Left hindlimb (tissue), 1 donor: ENCODE data around the gene CD99L2.
"Not testable (repeated sequence)": the region's sequence is repeated elsewhere in the genome, so short reads cannot be mapped to it uniquely, and the experiment has no call there.

ENCODE experiments used
- DNase-seq: peaks from one replicate; pipeline ENCODE4 v3.0.0-alpha.2; 2018

Gene CD99L2

DNA sequence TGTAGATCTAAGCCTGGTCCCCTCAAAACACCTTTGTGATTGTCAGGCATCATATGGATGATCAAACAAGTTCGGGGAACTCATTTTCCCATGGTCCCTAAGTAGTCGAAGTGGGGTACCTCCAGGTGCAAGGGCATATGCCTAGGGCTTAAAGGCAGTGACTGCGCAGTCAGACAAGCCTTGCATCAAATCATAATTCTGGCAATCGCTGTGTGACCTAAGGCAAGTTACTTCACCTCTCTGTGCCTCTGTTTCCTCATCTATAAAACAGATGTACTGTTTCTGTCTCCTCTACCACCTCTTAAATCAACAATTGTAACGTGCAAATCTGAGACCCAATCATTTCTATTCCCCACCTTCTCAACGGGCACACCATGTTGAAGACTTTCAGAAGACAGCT lies 1.8 kb downstream of the CD99L2 start:
- DNase-seq = no peak

GRCh38 chrX:150893936-150894335 lies 4.5 kb downstream of the CD99L2 start:
- DNase-seq = no peak

GRCh38 chrX:150889131-150889530 lies 9.3 kb downstream of the CD99L2 start:
- no peak for DNase-seq

DNA sequence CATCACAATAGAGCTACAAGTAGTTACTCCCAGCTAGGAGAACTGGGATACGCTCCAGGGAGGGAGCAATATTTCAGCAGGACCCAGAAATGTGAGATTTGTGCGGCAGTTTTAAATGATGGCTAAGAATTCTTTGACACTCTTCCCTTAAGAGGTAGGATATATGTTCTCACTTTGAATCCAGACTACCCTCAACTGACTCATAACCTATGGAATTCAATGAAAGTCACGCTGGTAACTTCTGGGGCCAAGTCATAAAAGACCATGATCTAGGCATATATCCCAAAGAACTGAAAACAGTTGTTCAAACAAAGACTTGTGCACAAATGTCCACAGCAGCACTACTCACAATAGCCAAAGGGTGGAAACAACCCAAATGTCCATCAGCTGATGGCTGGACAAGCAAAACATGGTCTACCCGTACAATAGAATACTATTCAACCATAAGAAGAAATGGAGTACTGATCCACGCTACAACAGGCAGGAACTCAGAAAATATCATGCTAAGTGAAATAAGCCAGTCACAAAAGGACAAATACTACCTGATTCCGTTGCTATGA lies 10.5 kb downstream of the CD99L2 start:
- no peak for DNase-seq

DNA sequence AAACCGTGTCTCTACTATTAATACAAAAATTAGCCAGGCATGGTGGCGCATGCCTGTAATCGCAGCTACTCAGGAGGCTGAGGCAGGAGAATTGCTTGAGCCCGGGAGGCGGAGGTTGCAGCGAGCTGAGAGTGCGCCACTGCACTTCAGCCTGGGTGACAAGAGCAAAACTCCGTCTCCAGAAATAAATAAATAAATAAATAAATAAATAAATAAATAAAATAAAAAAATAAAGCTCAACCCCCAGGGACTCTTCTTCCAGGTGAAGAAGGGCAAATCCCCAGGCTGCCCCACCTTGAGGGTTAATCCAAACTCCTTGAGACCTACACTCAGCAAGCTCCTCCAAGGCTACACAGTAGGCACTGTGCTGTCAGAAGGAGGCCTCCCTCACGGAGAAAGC lies 11.2 kb downstream of the CD99L2 start:
- not testable (repeated sequence) for DNase-seq

- no peak for DNase-seq
These were observed 12.1 kb downstream of the CD99L2 start for GRCh38 chrX:150886381-150886780.

- DNase-seq = no peak
These were observed 17.7 kb downstream of the CD99L2 start for GRCh38 chrX:150880808-150881165.

- DNase-seq = no peak
These were observed 18.3 kb downstream of the CD99L2 start for GRCh38 chrX:150879855-150880807.

DNA sequence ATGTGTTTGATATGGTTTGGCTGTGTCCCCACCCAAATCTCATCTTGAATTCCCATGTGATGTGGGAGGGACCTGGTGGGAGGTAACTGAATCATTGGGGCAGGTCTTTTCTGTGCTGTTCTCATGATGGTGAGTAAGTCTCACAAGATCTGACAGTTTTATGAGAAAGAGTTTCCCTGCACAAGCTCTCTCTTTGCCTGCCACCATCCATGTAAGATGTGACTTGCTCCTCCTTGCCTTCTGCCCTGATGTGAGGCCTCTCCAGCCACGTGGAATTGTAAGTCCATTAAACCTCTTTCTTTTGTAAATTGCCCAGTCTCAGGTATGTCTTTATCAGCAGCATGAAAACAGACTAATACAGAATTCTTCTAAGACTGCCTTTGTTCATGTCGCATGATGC lies 22.8 kb downstream of the CD99L2 start:
- not testable (repeated sequence) for DNase-seq

GRCh38 chrX:150874448-150874847 lies 24.0 kb downstream of the CD99L2 start:
- DNase-seq = no peak

- no peak for DNase-seq
These were observed 24.9 kb downstream of the CD99L2 start for GRCh38 chrX:150873616-150874015.

- DNase-seq = no peak
These were observed 25.6 kb downstream of the CD99L2 start for GRCh38 chrX:150872773-150873336.

DNA sequence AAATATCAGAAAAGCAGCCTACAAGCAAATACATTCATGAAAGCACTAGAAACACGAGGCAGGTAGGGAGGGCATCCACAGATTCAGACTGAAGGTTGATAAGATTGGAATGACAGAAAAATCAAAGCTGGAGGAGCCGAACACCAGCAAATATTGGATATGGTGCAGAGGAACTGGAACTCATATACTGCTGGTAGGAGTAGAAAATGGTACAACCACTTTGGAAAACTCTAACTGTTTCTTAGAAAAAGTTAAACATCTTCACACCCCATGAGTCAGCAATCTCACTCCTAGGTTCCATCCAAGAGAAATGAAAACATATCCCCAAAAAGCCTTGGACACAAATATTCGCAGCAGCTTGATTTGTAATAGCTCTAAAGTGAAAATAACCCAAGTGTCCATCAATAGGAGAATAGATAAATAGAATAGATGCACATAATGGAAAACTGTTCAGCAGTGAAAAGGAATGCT lies 27.1 kb downstream of the CD99L2 start:
- no peak for DNase-seq

GRCh38 chrX:150870487-150871340 lies 27.8 kb downstream of the CD99L2 start:
- DNase-seq = no peak

DNA sequence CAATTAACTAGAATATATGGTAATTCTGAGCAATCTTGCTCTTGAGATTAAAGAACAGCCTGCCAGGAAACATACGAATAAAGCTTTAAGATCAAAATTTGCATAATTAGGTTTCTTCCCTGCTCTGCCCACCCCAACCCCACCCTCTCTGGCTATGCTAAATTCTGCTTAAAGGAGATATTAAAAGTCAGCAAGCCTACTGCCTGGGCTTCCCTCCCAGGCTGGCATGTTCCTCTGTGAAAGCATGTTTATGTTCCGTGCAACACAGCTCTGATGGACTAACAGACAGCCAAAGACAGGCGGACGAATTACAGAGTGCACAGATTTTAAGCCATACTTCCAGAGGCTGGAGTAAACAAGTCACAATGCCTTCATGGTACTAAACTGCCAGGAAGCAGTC lies 28.4 kb downstream of the CD99L2 start:
- no peak for DNase-seq

DNA sequence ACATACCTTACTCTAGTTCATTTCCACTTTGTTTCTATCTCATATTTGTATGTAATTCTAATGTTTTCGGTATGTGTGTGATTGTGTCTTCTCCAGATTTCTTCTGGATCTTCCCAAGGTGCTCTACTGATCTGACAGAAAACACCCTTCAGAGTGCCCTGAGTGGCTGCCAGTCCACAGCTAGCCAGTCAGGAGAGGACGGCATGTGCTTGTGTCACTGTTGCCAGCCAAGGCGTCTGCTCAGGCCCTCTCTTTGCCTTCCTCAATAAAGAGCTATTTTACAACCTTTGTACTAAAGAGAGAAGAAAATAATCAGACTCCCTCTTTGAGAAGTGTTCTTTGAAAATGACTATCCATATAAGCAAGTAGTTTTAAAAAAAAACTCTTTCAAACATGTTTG lies 29.0 kb downstream of the CD99L2 start:
- DNase-seq = no peak

GRCh38 chrX:150868625-150869024 lies 29.8 kb downstream of the CD99L2 start:
- no peak for DNase-seq

DNA sequence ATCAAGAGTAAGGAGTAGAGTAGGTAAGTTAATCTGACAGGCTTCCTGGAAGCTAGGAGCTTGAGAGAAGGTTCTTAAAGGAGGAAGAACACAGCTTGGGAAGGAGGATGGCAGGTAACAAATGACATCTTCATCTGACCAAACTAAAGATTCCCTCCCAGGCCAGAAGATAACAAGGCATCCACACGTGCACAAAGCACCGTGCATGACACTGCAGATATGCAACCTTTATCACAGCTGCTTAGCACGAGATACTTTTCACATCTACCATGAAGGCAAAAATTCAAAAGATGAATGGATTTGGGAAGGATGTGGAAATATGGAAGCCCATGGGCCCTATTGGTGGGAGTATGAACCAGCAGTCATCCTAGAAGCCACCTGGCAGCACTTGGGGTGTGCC lies 34.3 kb downstream of the CD99L2 start:
- no peak for DNase-seq

DNA sequence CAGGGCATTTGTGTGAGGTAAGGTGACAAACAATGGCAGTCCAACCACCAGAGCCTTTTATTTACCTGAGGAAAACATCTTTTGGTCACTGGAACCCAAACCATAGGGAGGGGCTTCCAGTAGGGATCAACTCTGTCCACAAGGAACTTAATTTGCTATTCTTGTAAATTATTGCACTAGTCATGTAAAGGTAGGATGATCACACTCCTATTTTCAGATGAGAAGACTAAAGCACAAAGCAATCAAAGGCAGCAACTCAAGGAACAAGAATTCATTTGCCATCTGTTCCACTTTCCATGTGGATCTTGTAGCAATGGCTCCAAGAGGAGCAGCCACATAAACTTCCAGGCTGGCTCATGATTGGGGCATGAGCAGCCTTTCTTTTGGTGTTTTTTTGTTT lies 35.3 kb downstream of the CD99L2 start:
- no peak for DNase-seq

GRCh38 chrX:150857453-150857852 lies 41.0 kb downstream of the CD99L2 start:
- no peak for DNase-seq

GRCh38 chrX:150856785-150857184 lies 41.7 kb downstream of the CD99L2 start:
- no peak for DNase-seq

GRCh38 chrX:150856101-150856500 lies 42.4 kb downstream of the CD99L2 start:
- no peak for DNase-seq

GRCh38 chrX:150854856-150855255 lies 43.6 kb downstream of the CD99L2 start:
- DNase-seq = no peak
